ENCODE data around the gene HSPA8. TPM values are rescaled to one million over a fixed set of nuclear protein-coding genes. Genes with fewer than 3 reads are reported as not detected.
"Not testable (repeated sequence)": the region's sequence is repeated elsewhere in the genome, so short reads cannot be mapped to it uniquely, and the experiment has no call there.

Gene HSPA8
- total RNA-seq (ENCODE audit: insufficient read depth, low replicate concordance) = 696 TPM

GRCh38 chr11:123061403-123062157 is at the start of gene HSPA8:
Gene HSPA8, minus strand, starts transcription at chr11:123062136. Its CDS starts 812 bp downstream, at chr11:123061324.
- DNase-seq (ENCODE audit: low spot score) = peak; percentile 66

GRCh38 chr11:123111465-123111864 is 49.5 kb upstream of the HSPA8 start:
- no peak for DNase-seq (ENCODE audit: low spot score)

GRCh38 chr11:123110397-123110796 is 48.5 kb upstream of the HSPA8 start:
- DNase-seq (ENCODE audit: low spot score) = no peak

- DNase-seq (ENCODE audit: low spot score) = peak; percentile 67
Measured at GRCh38 chr11:123107945-123108495, 46.1 kb upstream of the HSPA8 start.

- DNase-seq (ENCODE audit: low spot score) = no peak
Measured at GRCh38 chr11:123104697-123105096, 42.8 kb upstream of the HSPA8 start.

- peak; percentile 93 for DNase-seq (ENCODE audit: low spot score)
Measured at GRCh38 chr11:123103326-123103980, 41.5 kb upstream of the HSPA8 start.

GRCh38 chr11:123100379-123101085 is 38.6 kb upstream of the HSPA8 start:
- DNase-seq (ENCODE audit: low spot score) = peak; percentile 38

GRCh38 chr11:123098990-123099389 is 37.1 kb upstream of the HSPA8 start:
- no peak for DNase-seq (ENCODE audit: low spot score)

- no peak for DNase-seq (ENCODE audit: low spot score)
Measured at GRCh38 chr11:123093739-123094138, 31.8 kb upstream of the HSPA8 start.

- DNase-seq (ENCODE audit: low spot score) = no peak
Measured at GRCh38 chr11:123091506-123091905, 29.6 kb upstream of the HSPA8 start.

GRCh38 chr11:123090168-123090567 is 28.2 kb upstream of the HSPA8 start:
- DNase-seq (ENCODE audit: low spot score) = not testable (repeated sequence)

- DNase-seq (ENCODE audit: low spot score) = not testable (repeated sequence)
Measured at GRCh38 chr11:123088896-123089295, 27.0 kb upstream of the HSPA8 start.

GRCh38 chr11:123087657-123088056 is 25.7 kb upstream of the HSPA8 start:
- not testable (repeated sequence) for DNase-seq (ENCODE audit: low spot score)

GRCh38 chr11:123086305-123086704 is 24.4 kb upstream of the HSPA8 start:
- no peak for DNase-seq (ENCODE audit: low spot score)

GRCh38 chr11:123085497-123085896 is 23.6 kb upstream of the HSPA8 start:
- DNase-seq (ENCODE audit: low spot score) = no peak

- no peak for DNase-seq (ENCODE audit: low spot score)
Measured at GRCh38 chr11:123084454-123084853, 22.5 kb upstream of the HSPA8 start.

GRCh38 chr11:123083623-123084029 is 21.7 kb upstream of the HSPA8 start:
- DNase-seq (ENCODE audit: low spot score) = peak; percentile 85

GRCh38 chr11:123082977-123083376 is 21.0 kb upstream of the HSPA8 start:
- no peak for DNase-seq (ENCODE audit: low spot score)

- no peak for DNase-seq (ENCODE audit: low spot score)
Measured at GRCh38 chr11:123080015-123080414, 18.1 kb upstream of the HSPA8 start.

- no peak for DNase-seq (ENCODE audit: low spot score)
Measured at GRCh38 chr11:123076484-123076883, 14.5 kb upstream of the HSPA8 start.

GRCh38 chr11:123073343-123074057 is 11.6 kb upstream of the HSPA8 start:
- no peak for DNase-seq (ENCODE audit: low spot score)
